Subcutaneous adipose tissue (tissue), 4 donors: ENCODE results near the gene QTRT2. TPM values are rescaled to one million over a fixed set of nuclear protein-coding genes. Genes with fewer than 3 reads are reported as not detected.

ENCODE experiments used
- CTCF ChIP-seq: fragments of 450-650 bp; IDR thresholded peaks from one replicate; pipeline ENCODE4 v1.5.1; 2016; ENCODE audit warnings: low read depth, mild to moderate bottlenecking, control low read depth, antibody characterized with exemption, moderate library complexity
- total RNA-seq, 4 donors: library from RNA; depleted of rRNA; stranded (reverse); fragments of >200 nt; gene quantifications; one replicate each; pipeline ENCODE4 v1.1.0, GENCODE V29; 2016

Gene QTRT2
- total RNA-seq, 4 donors from 2014 or later: 13.4 to 22.2 (median 18.1) TPM

- no peak for TF ChIP-seq CTCF
Measured at GRCh38 chr3:114057011-114057347, 442 bp downstream of the QTRT2 start.

GRCh38 chr3:114058646-114059045, 2.1 kb downstream of the QTRT2 start:
- TF ChIP-seq CTCF: no peak

DNA sequence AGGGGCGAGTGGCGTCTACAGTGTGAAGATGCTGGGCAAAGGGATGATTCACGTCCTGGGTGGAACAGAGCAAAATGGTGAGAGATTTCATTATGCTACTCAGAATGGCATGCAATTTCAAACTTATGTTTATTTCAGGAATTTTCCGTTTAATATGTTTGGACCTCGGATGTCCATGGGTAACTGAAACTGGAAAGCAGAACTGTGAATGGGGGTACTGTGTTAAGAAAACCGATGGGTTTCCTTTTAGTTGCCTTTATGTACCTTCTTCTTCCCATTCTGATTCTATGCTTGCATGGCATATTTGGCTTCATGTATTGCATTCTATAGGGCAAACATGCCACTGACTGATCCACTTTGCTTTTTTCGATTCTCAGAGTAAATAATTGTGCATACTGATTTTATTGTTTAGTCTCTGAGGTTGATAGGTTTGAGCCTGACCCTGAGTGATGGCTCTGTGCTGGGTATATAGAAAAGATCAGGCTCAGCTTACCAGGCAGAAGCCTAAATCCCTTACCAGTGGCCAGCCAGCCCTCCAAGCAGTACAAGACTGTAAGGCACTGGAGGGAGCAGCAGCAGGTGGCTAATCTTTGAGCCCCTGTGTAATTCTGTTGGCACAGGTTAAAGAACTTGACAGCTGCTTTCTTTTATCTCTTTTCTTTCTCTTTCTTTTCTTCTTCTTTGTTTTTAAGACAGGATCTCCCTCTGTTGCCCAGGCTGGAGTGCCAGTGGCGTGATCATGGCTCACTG, 4.5 kb downstream of the QTRT2 start:
- TF ChIP-seq CTCF: no peak

DNA sequence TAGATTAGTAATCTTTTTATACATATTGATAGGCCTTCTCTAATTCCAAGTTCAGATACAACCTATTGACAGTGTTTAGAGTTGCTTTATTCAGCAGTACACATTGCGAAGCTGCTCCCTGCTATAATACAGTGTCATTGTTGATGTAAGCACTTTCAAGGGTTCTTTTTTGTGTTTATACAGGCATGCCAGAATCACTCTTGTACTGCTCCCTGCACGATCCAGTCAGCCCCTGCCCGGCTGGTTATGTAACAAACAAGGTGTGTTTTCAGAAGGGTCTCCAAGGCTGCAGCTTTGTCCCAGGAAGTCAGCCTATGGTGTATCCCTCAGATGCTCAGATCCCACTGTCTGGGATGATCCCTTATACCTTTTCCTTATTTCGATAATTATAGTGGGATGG, 11.3 kb downstream of the QTRT2 start:
- no peak for TF ChIP-seq CTCF

DNA sequence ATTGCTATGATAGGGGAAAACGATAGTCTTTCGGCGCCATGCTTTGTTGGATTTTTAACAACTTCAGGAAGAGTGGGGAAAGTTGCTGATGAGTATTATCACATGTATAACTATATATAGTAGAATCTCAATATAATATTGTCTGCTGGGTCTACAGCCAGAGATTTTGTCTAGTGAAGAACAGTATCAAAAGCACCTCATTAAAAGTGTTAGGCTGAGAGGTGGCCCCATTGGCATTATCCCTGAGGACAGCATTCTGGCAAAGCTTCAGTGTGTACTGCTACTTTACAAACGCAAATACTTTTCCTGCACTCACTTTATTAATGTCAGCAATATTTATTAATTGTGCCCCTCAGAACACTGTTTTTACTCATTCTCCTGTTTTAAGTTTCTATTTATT, 11.8 kb downstream of the QTRT2 start:
- TF ChIP-seq CTCF: no peak

DNA sequence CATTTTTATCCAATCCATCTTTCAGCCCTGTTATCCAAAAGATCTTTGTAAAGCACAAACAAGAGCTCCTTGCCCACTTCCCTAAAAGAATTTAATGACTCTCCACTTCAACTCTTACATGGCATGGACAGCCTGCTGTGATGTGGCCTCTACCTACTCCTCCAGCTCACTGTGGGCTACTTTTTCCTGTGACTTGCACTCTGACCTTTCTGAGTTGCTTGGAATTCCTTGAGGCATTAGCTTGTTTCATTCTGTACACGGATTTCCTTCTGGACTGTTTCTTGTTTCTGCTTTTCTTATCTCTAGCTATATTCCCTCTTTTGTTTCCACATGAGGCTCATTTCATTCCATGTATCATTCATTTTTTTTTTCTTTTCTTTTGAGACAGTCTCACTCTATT, 15.2 kb downstream of the QTRT2 start:
- no peak for TF ChIP-seq CTCF

DNA sequence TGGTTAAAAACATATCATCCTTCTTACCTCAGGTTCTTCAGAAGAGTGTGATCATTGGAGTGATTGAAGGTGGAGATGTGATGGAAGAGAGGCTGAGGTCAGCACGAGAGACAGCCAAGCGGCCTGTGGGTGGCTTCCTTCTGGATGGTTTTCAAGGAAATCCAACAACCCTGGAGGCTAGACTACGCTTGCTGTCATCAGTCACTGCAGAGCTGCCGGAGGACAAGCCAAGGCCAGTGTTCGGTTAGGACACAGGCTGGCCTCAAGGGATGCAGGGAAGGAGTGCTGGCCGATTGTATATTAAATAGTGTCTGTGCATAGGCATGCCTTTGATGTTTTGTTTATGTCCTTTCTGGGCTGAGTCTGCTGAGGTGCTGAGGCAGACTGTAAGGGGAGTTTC, 20.2 kb downstream of the QTRT2 start:
- TF ChIP-seq CTCF: no peak
